MM.1S (cell line): ENCODE measurements around the gene FBXO40.

Experiments
- DNase-seq: peaks from one replicate; pipeline ENCODE4 v3.0.0-alpha.2; 2015
- H2AFZ ChIP-seq: fragments of 300-600 bp; sonication (generic); 2 replicates; pipeline ENCODE4 v1.6.0; 2016; ENCODE audit warnings: antibody characterized with exemption, low read length
- H3F3A ChIP-seq: fragments of 300-600 bp; sonication (generic); 2 replicates; pipeline ENCODE4 v1.6.1; 2016; ENCODE audit warnings: mild to moderate bottlenecking, antibody characterized with exemption, low read length, moderate library complexity, mixed read lengths; ENCODE audit not compliant: insufficient read depth
- H3K27ac ChIP-seq: fragments of 300-600 bp; sonication (generic); 2 replicates; pipeline ENCODE4 v1.5.1; 2016; ENCODE audit warnings: mild to moderate bottlenecking, low read length
- H3K27me3 ChIP-seq: fragments of 300-600 bp; sonication (generic); replicated peaks from 2 replicates; pipeline ENCODE4 v1.6.0; 2016; ENCODE audit warnings: low read length; ENCODE audit not compliant: insufficient read depth
- H3K36me3 ChIP-seq: fragments of 300-600 bp; sonication (generic); replicated peaks from 2 replicates; pipeline ENCODE4 v1.6.1; 2016; ENCODE audit warnings: mild to moderate bottlenecking, low read length, mixed read lengths; ENCODE audit not compliant: insufficient read depth
- H3K4me1 ChIP-seq: fragments of 300-600 bp; sonication (generic); 2 replicates; pipeline ENCODE4 v1.6.1; 2016; ENCODE audit warnings: low read length, mixed read lengths
- H3K4me2 ChIP-seq: fragments of 300-600 bp; sonication (generic); 2 replicates; pipeline ENCODE4 v1.6.0; 2016; ENCODE audit warnings: low read depth, low read length
- H3K4me3 ChIP-seq: fragments of 300-600 bp; sonication (generic); 2 replicates; pipeline ENCODE4 v1.5.1; 2016; ENCODE audit warnings: low read length, mixed read lengths
- H3K79me2 ChIP-seq: fragments of 300-600 bp; sonication (generic); 2 replicates; pipeline ENCODE4 v1.6.1; 2016; ENCODE audit warnings: mixed run types, low read length, mixed read lengths
- H3K9ac ChIP-seq: fragments of 300-600 bp; sonication (generic); 2 replicates; pipeline ENCODE4 v1.6.1; 2016; ENCODE audit warnings: low read length, mixed read lengths
- H3K9me2 ChIP-seq: fragments of 300-600 bp; sonication (generic); replicated peaks from 2 replicates; pipeline ENCODE4 v1.6.1; 2016; ENCODE audit warnings: mild to moderate bottlenecking, low read length, mixed read lengths; ENCODE audit not compliant: insufficient read depth
- H3K9me3 ChIP-seq: fragments of 300-600 bp; sonication (generic); replicated peaks from 2 replicates; pipeline ENCODE4 v1.6.1; 2016; ENCODE audit warnings: mild to moderate bottlenecking, low read length, mixed read lengths; ENCODE audit not compliant: insufficient read depth
- H4K20me1 ChIP-seq: fragments of 300-600 bp; sonication (generic); 2 replicates; pipeline ENCODE4 v1.6.1; 2016; ENCODE audit warnings: mild to moderate bottlenecking, low read length, moderate library complexity, mixed read lengths; ENCODE audit not compliant: insufficient read depth
- EZH2 ChIP-seq: fragments of 300-600 bp; sonication (generic); optimal IDR thresholded peaks from 2 replicates; pipeline ENCODE3; 2017; ENCODE audit warnings: low read depth, mild to moderate bottlenecking, antibody characterized with exemption, low read length, mixed read lengths
- EZH2phosphoT487 ChIP-seq: fragments of 300-600 bp; sonication (generic); IDR thresholded peaks from 2 replicates; pipeline ENCODE4 v1.6.1; 2018; ENCODE audit warnings: antibody characterized with exemption, low read length
- TF ChIP-seq, protein P1 (sequence below): fragments of 300-600 bp; sonication (generic); IDR thresholded peaks from 2 replicates; pipeline ENCODE4 v1.5.1; 2016; ENCODE audit warnings: antibody characterized with exemption, low read length, mixed read lengths

The FBXO40 gene

DNA sequence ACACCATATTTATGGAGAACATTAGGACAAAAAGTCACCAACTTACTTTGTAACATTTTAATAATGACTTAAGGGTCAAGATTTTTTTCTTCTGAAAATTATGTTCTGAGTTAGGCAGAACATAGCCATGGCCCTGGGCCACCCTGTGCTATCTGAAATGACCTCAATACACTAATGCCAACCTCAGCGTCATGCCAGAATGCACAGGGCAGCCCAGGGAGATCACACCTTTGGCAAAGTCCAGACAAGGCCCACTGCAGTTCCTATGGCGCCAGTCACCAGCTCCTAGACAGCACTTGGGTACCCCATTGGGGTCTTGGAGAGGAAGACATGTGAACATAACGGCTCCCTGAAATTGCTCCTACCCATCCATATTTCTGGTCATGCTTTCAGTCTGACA, 34.4 kb downstream of the FBXO40 start:
- no peak for DNase-seq
- Histone ChIP-seq H3K4me1 (no peaks in the 10 kb centered on the region), H3K27ac (no peak overlapping the region), H3K9me2 (no peaks in the 10 kb centered on the region), H3K9me3 (no peaks in the 10 kb centered on the region), H3K36me3 (peaks cover 4% of the 10 kb centered on the region; the same call in 1 of the 2 replicates), H2AFZ (no peak overlapping the region), H3K4me3 (no peak overlapping the region), H3F3A (0 out of 2 replicates have a peak, but pooled peaks cover 4% of the 10 kb centered on the region), H3K9ac (no peak overlapping the region), H4K20me1 (no peaks in the 10 kb centered on the region), H3K4me2 (no peak overlapping the region), H3K27me3 (no peaks in the 10 kb centered on the region), H3K79me2 (no peaks in the 10 kb centered on the region)
- TF ChIP-seq EZH2, result no peak
- no peak for TF ChIP-seq EZH2phosphoT487
- TF ChIP-seq, protein P1, sequence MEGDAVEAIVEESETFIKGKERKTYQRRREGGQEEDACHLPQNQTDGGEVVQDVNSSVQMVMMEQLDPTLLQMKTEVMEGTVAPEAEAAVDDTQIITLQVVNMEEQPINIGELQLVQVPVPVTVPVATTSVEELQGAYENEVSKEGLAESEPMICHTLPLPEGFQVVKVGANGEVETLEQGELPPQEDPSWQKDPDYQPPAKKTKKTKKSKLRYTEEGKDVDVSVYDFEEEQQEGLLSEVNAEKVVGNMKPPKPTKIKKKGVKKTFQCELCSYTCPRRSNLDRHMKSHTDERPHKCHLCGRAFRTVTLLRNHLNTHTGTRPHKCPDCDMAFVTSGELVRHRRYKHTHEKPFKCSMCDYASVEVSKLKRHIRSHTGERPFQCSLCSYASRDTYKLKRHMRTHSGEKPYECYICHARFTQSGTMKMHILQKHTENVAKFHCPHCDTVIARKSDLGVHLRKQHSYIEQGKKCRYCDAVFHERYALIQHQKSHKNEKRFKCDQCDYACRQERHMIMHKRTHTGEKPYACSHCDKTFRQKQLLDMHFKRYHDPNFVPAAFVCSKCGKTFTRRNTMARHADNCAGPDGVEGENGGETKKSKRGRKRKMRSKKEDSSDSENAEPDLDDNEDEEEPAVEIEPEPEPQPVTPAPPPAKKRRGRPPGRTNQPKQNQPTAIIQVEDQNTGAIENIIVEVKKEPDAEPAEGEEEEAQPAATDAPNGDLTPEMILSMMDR, result no peak

DNA sequence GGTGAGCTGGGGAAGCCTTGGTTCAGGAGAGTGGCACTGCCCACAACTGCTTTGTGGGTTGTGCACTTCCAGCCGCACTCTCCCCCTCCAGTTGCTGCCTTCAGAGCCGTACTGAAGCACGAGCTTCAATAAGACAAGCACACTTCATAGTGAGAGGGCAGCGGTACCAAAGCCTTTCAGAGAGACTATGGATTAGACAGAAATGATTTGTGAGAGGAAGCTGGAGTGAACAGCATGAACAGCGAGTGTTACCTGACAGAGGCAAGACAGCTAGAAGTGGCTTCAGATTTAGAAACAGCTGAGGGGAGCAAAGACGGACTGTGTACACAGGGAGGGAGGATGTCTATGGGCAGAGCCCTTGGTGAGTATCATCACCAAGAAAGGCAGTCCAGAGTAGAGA, 36.4 kb downstream of the FBXO40 start:
- Histone ChIP-seq H3K27ac (no peak overlapping the region), H3K27me3 (no peaks in the 10 kb centered on the region), H4K20me1 (no peaks in the 10 kb centered on the region), H3K9ac (no peak overlapping the region), H3K9me2 (no peaks in the 10 kb centered on the region), H2AFZ (no peak overlapping the region), H3K4me3 (no peak overlapping the region), H3F3A (0 out of 2 replicates have a peak, but pooled peaks cover 4% of the 10 kb centered on the region), H3K9me3 (no peaks in the 10 kb centered on the region), H3K36me3 (peaks cover 7% of the 10 kb centered on the region; the same call in 1 of the 2 replicates), H3K79me2 (no peaks in the 10 kb centered on the region), H3K4me1 (no peaks in the 10 kb centered on the region), H3K4me2 (no peak overlapping the region)
- no peak for DNase-seq
- no peak for TF ChIP-seq EZH2
- TF ChIP-seq, protein P1, result no peak
- no peak for TF ChIP-seq EZH2phosphoT487

DNA sequence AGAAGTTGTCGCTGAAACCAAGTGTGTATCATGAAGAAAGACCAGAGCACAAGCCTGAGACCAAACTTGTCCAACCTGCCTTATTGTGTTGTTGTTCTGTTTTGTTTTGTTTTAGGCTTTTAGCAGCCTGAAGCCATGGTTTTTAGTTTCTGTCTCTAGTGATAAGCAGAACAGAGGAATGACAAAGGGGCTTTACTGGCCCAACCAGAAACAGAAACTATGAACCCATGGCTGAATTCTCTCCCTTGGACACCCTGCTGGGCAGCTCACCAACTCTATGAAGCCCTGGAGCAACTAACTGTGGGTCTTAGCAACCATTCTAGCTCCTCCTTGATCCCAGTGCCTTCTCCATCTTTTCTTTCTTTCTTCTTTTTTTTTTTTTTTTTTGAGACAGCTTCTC, 37.2 kb downstream of the FBXO40 start:
- Histone ChIP-seq H3K27ac (no peak overlapping the region), H3K9me2 (no peaks in the 10 kb centered on the region), H3K9me3 (no peaks in the 10 kb centered on the region), H3K4me2 (no peak overlapping the region), H3K4me3 (no peak overlapping the region), H2AFZ (no peak overlapping the region), H3K36me3 (peaks cover 7% of the 10 kb centered on the region; the same call in 1 of the 2 replicates), H3K9ac (no peak overlapping the region), H3K4me1 (no peaks in the 10 kb centered on the region), H3K27me3 (no peaks in the 10 kb centered on the region), H3F3A (0 out of 2 replicates have a peak, but pooled peaks cover 4% of the 10 kb centered on the region), H3K79me2 (no peaks in the 10 kb centered on the region), H4K20me1 (no peaks in the 10 kb centered on the region)
- DNase-seq, result no peak
- TF ChIP-seq EZH2phosphoT487 (no peak), EZH2 (no peak)

DNA sequence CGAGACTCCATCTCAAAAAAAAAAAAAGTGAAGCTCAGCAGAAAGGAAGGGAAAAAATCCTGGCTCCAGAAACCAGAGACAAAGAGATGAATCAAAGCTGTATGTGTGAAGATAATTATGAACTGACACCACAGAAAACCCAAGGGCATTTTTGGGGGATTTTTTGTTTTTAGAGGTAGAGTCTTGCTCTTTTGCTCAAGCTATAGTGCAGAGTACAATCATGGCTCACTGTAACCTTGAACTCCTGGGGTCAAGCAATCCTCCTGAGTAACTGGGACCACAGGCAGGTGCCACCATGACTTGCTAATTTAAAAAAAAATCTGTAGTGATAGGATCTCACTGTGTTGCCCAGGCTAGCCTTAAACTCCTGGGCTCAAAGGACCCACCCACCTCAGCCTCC, 44.7 kb downstream of the FBXO40 start:
- Histone ChIP-seq H3K4me1 (no peaks in the 10 kb centered on the region), H3K36me3 (peaks cover 27% of the 10 kb centered on the region), H3K79me2 (peaks cover 9% of the 10 kb centered on the region; the same call in 1 of the 2 replicates), H2AFZ (no peak overlapping the region), H3K27me3 (no peaks in the 10 kb centered on the region), H3K9me3 (no peaks in the 10 kb centered on the region), H3K4me3 (no peak overlapping the region), H3K27ac (no peak overlapping the region), H3F3A (0 out of 2 replicates have a peak, but pooled peaks cover 3% of the 10 kb centered on the region), H3K4me2 (no peak overlapping the region), H3K9ac (no peak overlapping the region), H3K9me2 (no peaks in the 10 kb centered on the region), H4K20me1 (no peaks in the 10 kb centered on the region)
- TF ChIP-seq EZH2 (no peak), EZH2phosphoT487 (no peak)
- TF ChIP-seq, protein P1, result no peak
- DNase-seq, result no peak
